IMR-90 (cell line): ENCODE results near the gene KAT7. TPM values are rescaled to one million over a fixed set of nuclear protein-coding genes. Genes with fewer than 3 reads are reported as not detected.

Experiments
- ATAC-seq: fragments of 200-7000 bp; cut with Tn5 transposase; 2 replicates; pipeline ENCODE4 v1.9.1; 2020; ENCODE audit warnings: low read depth, mild to moderate bottlenecking, moderate library complexity
- BruUV-seq: library from RNA; stranded (reverse); fragments of 400-500 nt; replicated peaks from 2 replicates; lab custom pipeline; 2021; lab: Mats Ljungman, UMichigan
- CTCF ChIA-PET: fragments of 300-600 bp; formaldehyde crosslinking; extraction: SDS; loops from one replicate; lab custom pipeline; 2021; ENCODE audit warnings: antibody characterized with exemption; lab: Yijun Ruan, JAX
- POLR2A ChIA-PET: fragments of 300-600 bp; sonication (Branson Sonifier 250); formaldehyde crosslinking; loops from one replicate; lab custom pipeline; 2022; ENCODE audit warnings: antibody characterized with exemption; ENCODE audit not compliant: unreplicated experiment; lab: Charles Lee
- DNase-seq: peaks from one replicate; pipeline ENCODE4 v3.0.0; 2013
- H2AFZ ChIP-seq: replicated peaks from 2 replicates; pipeline ENCODE3; 2013; ENCODE audit warnings: low read length, mild to moderate bottlenecking; ENCODE audit not compliant: poor library complexity
- H2AK5ac ChIP-seq: 2 replicates; pipeline ENCODE4 v1.6.1; 2013; ENCODE audit warnings: low read depth, low read length, inconsistent platforms
- H2AK9ac ChIP-seq: replicated peaks from 2 replicates; pipeline ENCODE3; 2013; ENCODE audit warnings: mild to moderate bottlenecking, low read depth, low read length, moderate library complexity; ENCODE audit not compliant: poor library complexity
- H2BK120ac ChIP-seq: 2 replicates; pipeline ENCODE4 v1.6.1; 2013; ENCODE audit warnings: low read depth, low read length, inconsistent platforms
- H2BK15ac ChIP-seq: 3 replicates; pipeline ENCODE4 v1.6.1; 2013; ENCODE audit warnings: low read depth, low read length, inconsistent platforms
- H2BK20ac ChIP-seq: 2 replicates; pipeline ENCODE4 v1.6.1; 2013; ENCODE audit warnings: low read depth, mild to moderate bottlenecking, inconsistent platforms, low read length, moderate library complexity
- H2BK5ac ChIP-seq: 2 replicates; pipeline ENCODE4 v1.6.1; 2013; ENCODE audit warnings: mild to moderate bottlenecking, low read depth, low read length, inconsistent platforms; ENCODE audit not compliant: poor library complexity, severe bottlenecking
- H3K14ac ChIP-seq: replicated peaks from 2 replicates; pipeline ENCODE4 v1.6.1; 2013; ENCODE audit warnings: low read depth, low read length, inconsistent platforms
- H3K18ac ChIP-seq: 2 replicates; pipeline ENCODE4 v1.6.1; 2013; ENCODE audit warnings: low read depth, low read length, control low read depth
- H3K23ac ChIP-seq: 2 replicates; pipeline ENCODE4 v1.6.1; 2013; ENCODE audit warnings: low read depth, low read length, inconsistent platforms
- H3K27ac ChIP-seq: 2 replicates; pipeline ENCODE4 v1.5.1; 2013; ENCODE audit warnings: mild to moderate bottlenecking, control low read depth, low read length; ENCODE audit not compliant: insufficient read depth
- H3K27me3 ChIP-seq: 2 replicates; pipeline ENCODE4 v1.6.1; 2013; ENCODE audit warnings: low read length; ENCODE audit not compliant: control insufficient read depth, insufficient read depth
- H3K36me3 ChIP-seq: 2 replicates; pipeline ENCODE4 v1.6.1; 2013; ENCODE audit warnings: low read length, mixed read lengths; ENCODE audit not compliant: control insufficient read depth, insufficient read depth
- H3K4ac ChIP-seq: 2 replicates; pipeline ENCODE4 v1.6.1; 2013; ENCODE audit warnings: low read depth, low read length, inconsistent platforms
- H3K4me1 ChIP-seq: 2 replicates; pipeline ENCODE4 v1.6.1; 2013; ENCODE audit warnings: low read length, mixed read lengths; ENCODE audit not compliant: control insufficient read depth, insufficient read depth
- H3K4me2 ChIP-seq: 2 replicates; pipeline ENCODE4 v1.6.1; 2013; ENCODE audit warnings: low read depth, mild to moderate bottlenecking, control low read depth, low read length, moderate library complexity
- H3K4me3 ChIP-seq: 2 replicates; pipeline ENCODE4 v1.5.1; 2013; ENCODE audit warnings: low read depth, mild to moderate bottlenecking, control low read depth, low read length, moderate library complexity; ENCODE audit not compliant: insufficient read depth
- H3K56ac ChIP-seq: 2 replicates; pipeline ENCODE4 v1.6.1; 2013; ENCODE audit warnings: low read length, inconsistent platforms; ENCODE audit not compliant: insufficient read depth; ENCODE audit errors: extremely low read depth
- H3K79me1 ChIP-seq, 2 experiments: 2 replicates each; pipeline ENCODE4 v1.6.1; 2013; ENCODE audit warnings: low read length in 2 of 2, inconsistent platforms in 1 of 2, low read depth in 1 of 2
- H3K9ac ChIP-seq: 2 replicates; pipeline ENCODE4 v1.6.1; 2013; ENCODE audit warnings: low read depth, low read length, control low read depth
- H3K9me1 ChIP-seq: 2 replicates; pipeline ENCODE4 v1.6.1; 2013; ENCODE audit warnings: low read length, inconsistent platforms; ENCODE audit not compliant: insufficient read depth
- H3K9me3 ChIP-seq: 2 replicates; pipeline ENCODE4 v1.6.1; 2013; ENCODE audit warnings: low read length; ENCODE audit not compliant: control insufficient read depth, insufficient read depth
- H4K20me1 ChIP-seq: 2 replicates; pipeline ENCODE4 v1.6.1; 2013; ENCODE audit warnings: low read length, inconsistent platforms; ENCODE audit not compliant: insufficient read depth
- H4K5ac ChIP-seq: 2 replicates; pipeline ENCODE4 v1.6.1; 2013; ENCODE audit warnings: mild to moderate bottlenecking, low read depth, low read length, control low read depth
- H4K8ac ChIP-seq, 2 experiments: 2 replicates each; pipeline ENCODE4 v1.6.1; 2013; ENCODE audit warnings: low read depth in 2 of 2, low read length in 2 of 2, control low read depth in 1 of 2, inconsistent platforms in 1 of 2
- H4K91ac ChIP-seq: 2 replicates; pipeline ENCODE4 v1.6.1; 2013; ENCODE audit warnings: low read depth, low read length, inconsistent platforms; ENCODE audit not compliant: insufficient read depth
- CEBPB ChIP-seq: IDR thresholded peaks from 2 replicates; pipeline ENCODE4 v1.6.1; 2012; ENCODE audit warnings: low read depth, low read length, improper control_type of control experiment
- MAFK ChIP-seq: IDR thresholded peaks from 2 replicates; pipeline ENCODE4 v1.6.1; 2012; ENCODE audit warnings: low read depth, low read length, improper control_type of control experiment
- MXI1 ChIP-seq: IDR thresholded peaks from 2 replicates; pipeline ENCODE4 v1.6.1; 2012; ENCODE audit warnings: low read depth, mild to moderate bottlenecking, low read length, moderate library complexity, borderline replicate concordance
- RCOR1 ChIP-seq: IDR thresholded peaks from 2 replicates; pipeline ENCODE4 v1.6.1; 2012; ENCODE audit warnings: mild to moderate bottlenecking, low read length, improper control_type of control experiment; ENCODE audit not compliant: insufficient replicate concordance
- RFX5 ChIP-seq: IDR thresholded peaks from 2 replicates; pipeline ENCODE4 v1.8.0; 2012; ENCODE audit warnings: low read depth, mild to moderate bottlenecking, low read length, moderate library complexity
- SMC3 ChIP-seq: fragments of 150-350 bp; IDR thresholded peaks from 2 replicates; pipeline ENCODE4 v1.6.1; 2016; ENCODE audit warnings: low read depth, mild to moderate bottlenecking, antibody characterized with exemption, low read length, moderate library complexity
- WGBS, 2 experiments: methylation state at CpG; one replicate each; pipeline versions ENCODE4 v1.1.5 to v1.1.7; 2013; ENCODE audit warnings: missing lambda C conversion rate in 2 of 2; ENCODE audit not compliant: insufficient read length in 1 of 2; ENCODE audit errors: extremely low coverage in 2 of 2; 5-methylcytosine and 5-hydroxymethylcytosine counted together
- dilution Hi-C: fragments of 300-500 bp; cut with HindIII; formaldehyde crosslinking; loops from one replicate; pipeline ENCODE4 v1.14.3; 2018; ENCODE audit warnings: low sequenced_read_pairs; ENCODE audit not compliant: unreplicated experiment
- in situ Hi-C: fragments of 300-500 bp; cut with MboI; formaldehyde crosslinking; loops from 3 replicates; pipeline ENCODE4 v1.14.3; 2019; ENCODE audit warnings: low sequenced_read_pairs, inconsistent platforms, mixed read lengths
- intact Hi-C: fragments of 100-400 bp; cut with micrococcal nuclease; formaldehyde crosslinking; loops from 2 replicates; pipeline ENCODE4 v1.10.0; 2022
- polyA plus RNA-seq, 3 experiments: library from polyadenylated mRNA; depleted of rRNA; stranded (reverse); fragments of >200 nt; gene quantifications; 2 replicates each; pipeline ENCODE4 v1.2.3, GENCODE V29; 2012; ENCODE audit warnings: low replicate concordance in 1 of 3
- total RNA-seq: library from RNA; depleted of rRNA; stranded (reverse); fragments of >200 nt; gene quantifications from 2 replicates; pipeline ENCODE4 v1.2.3, GENCODE V29; 2012

Gene KAT7
- total and polyA plus RNA-seq, 2 of the 4 experiments (the other 2 are of a cell fraction): 16.9 to 21.9 TPM

- H3K4ac ChIP-seq: no peak overlapping the region
- H3K27me3 ChIP-seq: no peaks in the 10 kb centered on the region
- peaks cover 7% of the 10 kb centered on the region; the same call in 1 of the 2 replicates for H3K9me1 ChIP-seq
- no peak overlapping the region for H2AFZ ChIP-seq
- no CpG with 5 or more reads among the region's 3 CpGs for WGBS, 2 experiments
- no peaks in the 10 kb centered on the region for H3K9me3 ChIP-seq
- H2BK15ac ChIP-seq: no peak overlapping the region
- H2AK9ac ChIP-seq: no peak overlapping the region
- no peak overlapping the region for H3K23ac ChIP-seq
- ATAC-seq (no peak), DNase-seq (no peak)
- dilution Hi-C loops: no loop called here
- no peak overlapping the region for H4K91ac ChIP-seq
- H3K4me2 ChIP-seq: peak overlapping the region; percentile 7; the same call in 1 of the 2 replicates
- no peak overlapping the region for H2BK5ac ChIP-seq
- H3K18ac ChIP-seq: no peak overlapping the region
- intact Hi-C loops: no loop called here
- TF ChIP-seq SMC3: no peak
- no peak for TF ChIP-seq CEBPB
- TF ChIP-seq MAFK: no peak
- TF ChIP-seq RCOR1: no peak
- TF ChIP-seq RFX5: no peak
- no peak for TF ChIP-seq MXI1
- no peak overlapping the region for H3K9ac ChIP-seq
- no peak overlapping the region for H3K27ac ChIP-seq
- H2AK5ac ChIP-seq: no peak overlapping the region
- H3K56ac ChIP-seq: no peak overlapping the region
- peaks cover 8 to 9% of the 10 kb centered on the region in 2 experiments; a peak in 3 of 4 replicates for H3K79me1 ChIP-seq
- H3K4me3 ChIP-seq: no peak overlapping the region
- H2BK20ac ChIP-seq: no peak overlapping the region
- in situ Hi-C loops: loop anchor here (10.0 kb wide), 1 partner anchor 218 kb away; no protein-coding TSS in a partner anchor
- no peak overlapping the region for H4K5ac ChIP-seq
- H4K8ac ChIP-seq: no peak overlapping the region
- H2BK120ac ChIP-seq: no peak overlapping the region
- no TSS peak for BruUV-seq
- no peaks in the 10 kb centered on the region for H3K36me3 ChIP-seq
- POLR2A ChIA-PET: no interaction called here
- peaks cover 3% of the 10 kb centered on the region for H3K4me1 ChIP-seq
- no peaks in the 10 kb centered on the region for H4K20me1 ChIP-seq
- no peak overlapping the region for H3K14ac ChIP-seq
- CTCF ChIA-PET: no interaction called here
Observed at GRCh38 chr17:49783071-49783715, 5.3 kb upstream of the KAT7 start.
